Measurements from ENCODE around the gene PCDHGA8.
"Not testable (repeated sequence)": the region's sequence is repeated elsewhere in the genome, so short reads cannot be mapped to it uniquely, and the experiment has no call there.

Gene PCDHGA8

GRCh38 chr5:141373673-141374317, 18.6 kb upstream of the PCDHGA8 start, which contains the start of gene PCDHGA6:
Gene PCDHGA6, plus strand, starts transcription at chr5:141373891. Its CDS starts 193 bp downstream, at chr5:141374084.
- TF ChIP-seq CREB5 (CRISPR knock-in tag; IDR thresholded peaks at IDR 0.05; ENCODE audit: low read depth): no peak
- TF ChIP-seq TOX (CRISPR knock-in tag; IDR thresholded peaks at IDR 0.05; ENCODE audit: borderline replicate concordance): no peak
- TF ChIP-seq ZNF70 (CRISPR knock-in tag; IDR thresholded peaks at IDR 0.05): no peak
- TF ChIP-seq ZFP30 (CRISPR knock-in tag; IDR thresholded peaks at IDR 0.05): no peak
- TF ChIP-seq, protein P1, sequence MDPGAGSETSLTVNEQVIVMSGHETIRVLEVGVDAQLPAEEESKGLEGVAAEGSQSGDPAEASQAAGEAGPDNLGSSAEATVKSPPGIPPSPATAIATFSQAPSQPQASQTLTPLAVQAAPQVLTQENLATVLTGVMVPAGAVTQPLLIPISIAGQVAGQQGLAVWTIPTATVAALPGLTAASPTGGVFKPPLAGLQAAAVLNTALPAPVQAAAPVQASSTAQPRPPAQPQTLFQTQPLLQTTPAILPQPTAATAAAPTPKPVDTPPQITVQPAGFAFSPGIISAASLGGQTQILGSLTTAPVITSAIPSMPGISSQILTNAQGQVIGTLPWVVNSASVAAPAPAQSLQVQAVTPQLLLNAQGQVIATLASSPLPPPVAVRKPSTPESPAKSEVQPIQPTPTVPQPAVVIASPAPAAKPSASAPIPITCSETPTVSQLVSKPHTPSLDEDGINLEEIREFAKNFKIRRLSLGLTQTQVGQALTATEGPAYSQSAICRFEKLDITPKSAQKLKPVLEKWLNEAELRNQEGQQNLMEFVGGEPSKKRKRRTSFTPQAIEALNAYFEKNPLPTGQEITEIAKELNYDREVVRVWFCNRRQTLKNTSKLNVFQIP (CRISPR knock-in tag; IDR thresholded peaks at IDR 0.05; ENCODE audit: borderline replicate concordance, low read depth): no peak
- TF ChIP-seq, protein P2, sequence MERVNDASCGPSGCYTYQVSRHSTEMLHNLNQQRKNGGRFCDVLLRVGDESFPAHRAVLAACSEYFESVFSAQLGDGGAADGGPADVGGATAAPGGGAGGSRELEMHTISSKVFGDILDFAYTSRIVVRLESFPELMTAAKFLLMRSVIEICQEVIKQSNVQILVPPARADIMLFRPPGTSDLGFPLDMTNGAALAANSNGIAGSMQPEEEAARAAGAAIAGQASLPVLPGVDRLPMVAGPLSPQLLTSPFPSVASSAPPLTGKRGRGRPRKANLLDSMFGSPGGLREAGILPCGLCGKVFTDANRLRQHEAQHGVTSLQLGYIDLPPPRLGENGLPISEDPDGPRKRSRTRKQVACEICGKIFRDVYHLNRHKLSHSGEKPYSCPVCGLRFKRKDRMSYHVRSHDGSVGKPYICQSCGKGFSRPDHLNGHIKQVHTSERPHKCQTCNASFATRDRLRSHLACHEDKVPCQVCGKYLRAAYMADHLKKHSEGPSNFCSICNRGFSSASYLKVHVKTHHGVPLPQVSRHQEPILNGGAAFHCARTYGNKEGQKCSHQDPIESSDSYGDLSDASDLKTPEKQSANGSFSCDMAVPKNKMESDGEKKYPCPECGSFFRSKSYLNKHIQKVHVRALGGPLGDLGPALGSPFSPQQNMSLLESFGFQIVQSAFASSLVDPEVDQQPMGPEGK (CRISPR knock-in tag; IDR thresholded peaks at IDR 0.05; ENCODE audit: borderline replicate concordance): no peak
- no peak for TF ChIP-seq SNAI2 (CRISPR knock-in tag; IDR thresholded peaks at IDR 0.05)
- no peak for TF ChIP-seq RARB (CRISPR knock-in tag; IDR thresholded peaks at IDR 0.05)
- no peak for TF ChIP-seq ARNTL (CRISPR knock-in tag; IDR thresholded peaks at IDR 0.05; ENCODE audit: borderline replicate concordance, low read depth)
- TF ChIP-seq ZNF8 (CRISPR knock-in tag; IDR thresholded peaks at IDR 0.05): no peak
- no peak for TF ChIP-seq ISL1 (CRISPR knock-in tag; IDR thresholded peaks at IDR 0.05)
- no peak for ATAC-seq

GRCh38 chr5:141374627-141375026, 17.8 kb upstream of the PCDHGA8 start:
- no peak for ATAC-seq
- TF ChIP-seq ISL1 (CRISPR knock-in tag; IDR thresholded peaks at IDR 0.05) (no peak), OSR1 (CRISPR knock-in tag; IDR thresholded peaks at IDR 0.05) (no peak), GLIS3 (CRISPR knock-in tag; IDR thresholded peaks at IDR 0.05) (no peak)
- TF ChIP-seq, protein P1 (CRISPR knock-in tag; IDR thresholded peaks at IDR 0.05; ENCODE audit: borderline replicate concordance, low read depth): no peak
- TF ChIP-seq, protein P2 (CRISPR knock-in tag; IDR thresholded peaks at IDR 0.05; ENCODE audit: borderline replicate concordance): no peak
- TF ChIP-seq, protein P3, sequence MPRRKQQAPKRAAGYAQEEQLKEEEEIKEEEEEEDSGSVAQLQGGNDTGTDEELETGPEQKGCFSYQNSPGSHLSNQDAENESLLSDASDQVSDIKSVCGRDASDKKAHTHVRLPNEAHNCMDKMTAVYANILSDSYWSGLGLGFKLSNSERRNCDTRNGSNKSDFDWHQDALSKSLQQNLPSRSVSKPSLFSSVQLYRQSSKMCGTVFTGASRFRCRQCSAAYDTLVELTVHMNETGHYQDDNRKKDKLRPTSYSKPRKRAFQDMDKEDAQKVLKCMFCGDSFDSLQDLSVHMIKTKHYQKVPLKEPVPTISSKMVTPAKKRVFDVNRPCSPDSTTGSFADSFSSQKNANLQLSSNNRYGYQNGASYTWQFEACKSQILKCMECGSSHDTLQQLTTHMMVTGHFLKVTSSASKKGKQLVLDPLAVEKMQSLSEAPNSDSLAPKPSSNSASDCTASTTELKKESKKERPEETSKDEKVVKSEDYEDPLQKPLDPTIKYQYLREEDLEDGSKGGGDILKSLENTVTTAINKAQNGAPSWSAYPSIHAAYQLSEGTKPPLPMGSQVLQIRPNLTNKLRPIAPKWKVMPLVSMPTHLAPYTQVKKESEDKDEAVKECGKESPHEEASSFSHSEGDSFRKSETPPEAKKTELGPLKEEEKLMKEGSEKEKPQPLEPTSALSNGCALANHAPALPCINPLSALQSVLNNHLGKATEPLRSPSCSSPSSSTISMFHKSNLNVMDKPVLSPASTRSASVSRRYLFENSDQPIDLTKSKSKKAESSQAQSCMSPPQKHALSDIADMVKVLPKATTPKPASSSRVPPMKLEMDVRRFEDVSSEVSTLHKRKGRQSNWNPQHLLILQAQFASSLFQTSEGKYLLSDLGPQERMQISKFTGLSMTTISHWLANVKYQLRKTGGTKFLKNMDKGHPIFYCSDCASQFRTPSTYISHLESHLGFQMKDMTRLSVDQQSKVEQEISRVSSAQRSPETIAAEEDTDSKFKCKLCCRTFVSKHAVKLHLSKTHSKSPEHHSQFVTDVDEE (CRISPR knock-in tag; IDR thresholded peaks at IDR 0.05): no peak

GRCh38 chr5:141375444-141376155, 16.8 kb upstream of the PCDHGA8 start:
- ATAC-seq: not testable (repeated sequence)

Data from SK-N-SH treated with all-trans-retinoic acid at 6 μM for 48 hours (cell line).